ENCODE data around the gene CCR7. TPM values are rescaled to one million over a fixed set of nuclear protein-coding genes. Genes with fewer than 3 reads are reported as not detected.

Gene CCR7
- total and polyA plus RNA-seq, 2 of the 4 experiments (the other 2 are of a cell fraction) = 0.14 to 0.36 TPM

GRCh38 chr17:40511136-40511535, 54.1 kb downstream of the CCR7 start:
- WGBS, 2 experiments (ENCODE audit: extremely low coverage in 2 of 2, insufficient read length in 1 of 2) = no CpG with 5 or more reads among the region's 2 CpGs
- Histone ChIP-seq H3K4me1 (ENCODE audit: control insufficient read depth, insufficient read depth, low read length) (peaks cover 21% of the 10 kb centered on the region), H4K20me1 (ENCODE audit: insufficient read depth, low read length) (no peaks in the 10 kb centered on the region), H4K91ac (ENCODE audit: insufficient read depth, low read depth, low read length) (peak overlapping the region; percentile 78), H2BK20ac (ENCODE audit: low read depth, low read length) (peak overlapping the region; percentile 85), H3K9me1 (ENCODE audit: insufficient read depth, low read length) (peaks cover 26% of the 10 kb centered on the region), H2BK15ac (ENCODE audit: low read depth, low read length) (peak overlapping the region; percentile 76; the same call in 1 of the 3 replicates), H3K4me3 (ENCODE audit: insufficient read depth, low read depth, low read length) (no peak overlapping the region), H3K56ac (ENCODE audit: extremely low read depth, insufficient read depth, low read length) (no peak overlapping the region), H3K36me3 (ENCODE audit: control insufficient read depth, insufficient read depth, low read length) (no peaks in the 10 kb centered on the region), H2AK5ac (ENCODE audit: low read depth, low read length) (peak overlapping the region; percentile 96; the same call in 1 of the 2 replicates), H2AK9ac (replicated peaks; ENCODE audit: low read depth, low read length, poor library complexity) (no peak overlapping the region), H3K4me2 (ENCODE audit: low read depth, low read length) (no peak overlapping the region), H2BK5ac (ENCODE audit: low read depth, low read length, poor library complexity, severe bottlenecking) (no peak overlapping the region), H3K27ac (ENCODE audit: insufficient read depth, low read length) (no peak overlapping the region), H4K5ac (ENCODE audit: low read depth, low read length) (peak overlapping the region; percentile 74; the same call in 1 of the 2 replicates), H3K9ac (ENCODE audit: low read depth, low read length) (no peak overlapping the region), H3K27me3 (ENCODE audit: control insufficient read depth, insufficient read depth, low read length) (no peaks in the 10 kb centered on the region), H3K14ac (replicated peaks; ENCODE audit: low read depth, low read length) (peak overlapping the region; percentile 86; the same call in 1 of the 2 replicates), H3K18ac (ENCODE audit: low read depth, low read length) (peak overlapping the region; percentile 70; the same call in 1 of the 2 replicates), H2BK120ac (ENCODE audit: low read depth, low read length) (peak overlapping the region; percentile 98), H4K8ac (ENCODE audit: low read depth in 2 of 2, low read length in 2 of 2) (no peak overlapping the region; a peak in 1 of 4 replicates), H3K9me3 (ENCODE audit: control insufficient read depth, insufficient read depth, low read length) (no peaks in the 10 kb centered on the region), H3K23ac (ENCODE audit: low read depth, low read length) (peak overlapping the region; percentile 14; the same call in 1 of the 2 replicates), H3K4ac (ENCODE audit: low read depth, low read length) (peak overlapping the region; percentile 88), H2AFZ (replicated peaks; ENCODE audit: low read length, poor library complexity) (no peak overlapping the region), H3K79me1 (ENCODE audit: low read depth in 1 of 2, low read length in 2 of 2) (0 out of 4 replicates have a peak, but pooled peaks cover 0 to 5% of the 10 kb centered on the region in 2 experiments)
- BruUV-seq (replicated peaks) = no TSS peak
- POLR2A ChIA-PET (ENCODE audit: unreplicated experiment) = interaction anchor here (0.5 kb wide), 1 partner anchor 95 kb away, joined by 3 read pairs; no protein-coding TSS in a partner anchor
- in situ Hi-C loops (cut with MboI; ENCODE audit: low sequenced_read_pairs) = no loop called here
- CTCF ChIA-PET = no interaction called here
- dilution Hi-C loops (cut with HindIII; ENCODE audit: low sequenced_read_pairs, unreplicated experiment) = no loop called here
- TF ChIP-seq RAD21 (IDR thresholded peaks at IDR 0.05; ENCODE audit: low read length) = no peak
- no peak for TF ChIP-seq MAFK (IDR thresholded peaks at IDR 0.05; ENCODE audit: low read depth, low read length)
- no peak for TF ChIP-seq ELK1 (IDR thresholded peaks at IDR 0.05; ENCODE audit: borderline replicate concordance, low read depth, low read length)
- no peak for TF ChIP-seq POLR2A (IDR thresholded peaks at IDR 0.05; ENCODE audit: low read depth, low read length)
- no peak for TF ChIP-seq CHD1 (IDR thresholded peaks at IDR 0.05; ENCODE audit: low read depth, low read length)
- TF ChIP-seq CEBPB (IDR thresholded peaks at IDR 0.05; ENCODE audit: low read depth, low read length) = peak; percentile 56
- ATAC-seq (ENCODE audit: low read depth) (peak; percentile 36), DNase-seq (no peak)
- intact Hi-C loops (cut with micrococcal nuclease) = no loop called here

Data from IMR-90 (cell line).